GM18909 (cell line): Measurements from ENCODE around the gene CCNG2.

ENCODE experiments used
- ATAC-seq: cut with Tn5 transposase; IDR thresholded peaks from one replicate; pipeline ENCODE4 v1.9.1; 2021; ENCODE audit warnings: mild to moderate bottlenecking; ENCODE audit not compliant: unreplicated experiment, poor library complexity

CCNG2 gene

DNA sequence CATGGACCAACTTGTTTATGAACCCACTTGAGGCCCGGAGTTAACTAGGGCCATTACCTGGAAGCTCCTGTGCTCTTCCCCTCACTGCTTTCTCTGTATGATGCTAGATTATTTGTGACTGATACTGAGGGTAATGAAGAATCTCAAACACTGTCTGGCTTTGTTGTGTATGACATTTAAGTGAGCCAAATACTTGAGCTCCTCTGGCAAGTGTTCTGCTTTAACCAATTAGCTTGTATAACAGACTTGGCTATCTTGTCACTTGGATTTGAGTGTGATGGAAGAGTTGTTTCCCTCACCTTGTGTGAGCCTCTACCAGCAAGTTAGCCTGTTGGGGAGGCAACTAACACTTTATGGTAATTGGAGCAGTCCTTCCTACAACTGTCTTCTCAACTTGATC lies 42.7 kb downstream of the CCNG2 start:
- no peak for ATAC-seq

DNA sequence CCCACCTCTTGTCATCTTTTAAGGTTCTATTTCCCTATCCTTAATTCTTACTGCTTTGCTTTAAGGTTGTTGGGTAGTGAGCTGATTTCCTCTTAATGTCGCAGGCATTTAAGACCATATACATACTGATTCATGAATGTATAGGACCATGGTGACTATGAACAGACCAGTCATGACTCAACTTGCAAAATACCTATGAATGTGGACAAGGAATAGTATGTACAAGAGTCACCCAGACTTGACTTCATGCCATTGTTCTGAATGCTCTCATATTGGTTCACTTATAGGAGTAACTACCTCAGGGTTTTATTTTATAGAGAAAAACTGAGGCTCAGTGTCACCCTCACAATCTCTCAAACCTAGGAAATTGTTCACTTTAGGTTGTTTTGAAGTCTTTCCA lies 44.3 kb downstream of the CCNG2 start:
- ATAC-seq = no peak

DNA sequence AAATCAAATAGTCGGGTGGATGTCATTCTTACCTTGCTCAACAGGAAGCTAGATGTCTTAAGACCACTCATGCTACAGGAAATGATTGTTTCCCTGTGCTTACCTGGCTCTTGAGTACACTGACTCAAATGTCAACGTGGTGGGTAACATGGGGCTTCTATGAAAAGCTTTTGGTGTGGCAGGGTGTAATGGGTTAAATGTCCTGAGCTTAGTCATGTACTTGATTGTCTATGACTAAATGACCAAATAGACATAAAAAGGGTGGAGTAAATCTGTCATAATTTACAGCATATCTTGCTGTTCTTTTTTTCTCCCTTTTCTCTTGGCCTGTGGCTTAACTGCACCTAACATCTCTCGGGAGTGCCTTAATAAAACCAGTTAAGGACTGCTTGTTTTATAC lies 44.9 kb downstream of the CCNG2 start:
- ATAC-seq = no peak

DNA sequence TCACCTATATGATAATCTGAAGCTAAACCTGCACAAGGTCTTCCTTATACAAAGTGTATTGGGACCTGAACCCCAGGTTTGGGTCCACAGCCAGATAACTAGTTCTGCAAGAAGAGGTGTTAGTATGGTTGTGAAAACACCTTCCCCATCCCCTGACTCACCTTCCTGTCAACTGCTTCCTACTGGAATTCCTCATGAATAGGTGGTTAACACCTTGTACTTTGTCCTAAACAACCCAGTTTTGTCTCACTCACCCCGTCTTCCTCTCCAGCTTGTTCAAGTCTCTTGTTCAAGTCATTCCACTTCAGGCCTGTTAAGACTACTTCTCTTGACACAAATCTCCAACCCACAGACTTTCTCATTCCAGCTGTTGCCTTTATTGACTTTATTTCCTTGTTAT lies 45.5 kb downstream of the CCNG2 start:
- ATAC-seq = no peak

DNA sequence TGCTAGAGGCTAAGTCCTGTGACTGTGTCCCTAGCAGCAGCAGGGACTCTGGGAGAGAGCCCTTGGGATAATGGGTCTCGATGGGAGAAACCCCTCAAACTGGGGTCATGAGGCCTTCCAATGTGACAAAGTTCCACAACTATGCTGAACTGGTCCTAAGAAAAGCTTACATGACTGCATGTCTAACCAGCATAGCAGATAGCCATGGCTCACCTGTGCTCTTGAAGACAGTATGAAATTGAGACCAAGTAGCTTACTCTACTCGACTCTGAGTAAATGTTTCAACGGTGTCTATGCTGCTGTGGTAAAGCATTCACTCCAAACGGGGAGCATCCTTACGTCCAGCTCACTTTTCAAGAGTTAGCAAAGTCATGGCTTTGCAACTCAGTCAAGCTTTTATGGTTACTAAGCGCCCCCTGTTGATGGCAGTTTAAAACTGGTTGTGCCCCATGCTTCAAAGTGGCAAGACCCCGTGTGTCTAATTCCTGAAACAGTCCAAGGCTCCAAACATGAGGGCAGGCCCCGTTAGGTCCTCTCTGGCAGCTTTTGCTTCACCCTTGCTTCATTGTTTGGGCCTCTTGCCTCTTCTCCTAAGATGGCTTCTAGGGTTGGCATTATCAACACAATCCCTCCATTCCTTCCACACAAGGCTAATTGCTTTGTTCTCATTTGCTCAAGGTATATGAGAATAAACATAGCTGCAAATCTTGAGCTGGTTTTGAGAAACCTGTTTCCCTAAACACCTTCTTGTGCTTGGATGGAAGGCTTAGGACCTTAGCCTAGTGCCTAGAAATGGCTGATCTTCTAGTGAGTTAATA lies 46.6 kb downstream of the CCNG2 start:
- peak; percentile 81 for ATAC-seq

DNA sequence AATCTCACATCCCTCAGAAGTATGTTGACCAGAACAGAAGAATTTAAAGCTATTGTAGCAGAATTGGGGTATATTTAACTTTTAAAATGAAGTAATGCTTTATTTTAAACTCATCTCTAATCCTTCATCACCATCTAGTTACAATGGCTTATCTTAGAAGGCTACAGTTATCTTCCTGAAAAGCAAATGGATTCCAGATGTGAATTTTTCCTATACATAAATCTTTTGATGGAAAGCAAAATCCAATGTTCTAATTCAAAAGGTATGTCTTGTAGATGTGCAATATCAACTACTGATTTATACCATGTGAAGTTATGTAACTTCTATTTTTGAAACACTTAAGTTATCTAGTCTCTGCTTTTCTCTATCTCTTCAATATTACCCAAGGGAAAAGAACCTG lies 47.6 kb downstream of the CCNG2 start:
- ATAC-seq = no peak

DNA sequence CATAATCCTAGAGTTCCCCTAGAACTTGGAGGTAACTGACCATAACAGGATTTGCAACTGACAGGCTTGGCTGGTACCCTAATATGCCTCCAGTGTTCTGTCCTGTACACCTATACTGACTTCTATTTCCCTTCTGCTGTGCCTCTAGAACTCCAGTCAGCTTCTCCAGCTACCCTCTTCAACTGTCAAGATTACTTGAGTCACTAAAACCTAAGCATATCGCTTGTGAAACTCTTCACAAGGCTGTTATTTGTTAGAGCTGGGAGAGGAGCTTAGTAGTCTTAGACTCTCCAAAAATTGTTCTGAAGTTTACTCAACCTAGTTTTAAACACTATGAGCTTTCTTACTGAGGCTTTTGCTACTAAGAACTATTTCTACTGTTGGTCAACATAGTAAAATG lies 52.0 kb downstream of the CCNG2 start:
- ATAC-seq = no peak

DNA sequence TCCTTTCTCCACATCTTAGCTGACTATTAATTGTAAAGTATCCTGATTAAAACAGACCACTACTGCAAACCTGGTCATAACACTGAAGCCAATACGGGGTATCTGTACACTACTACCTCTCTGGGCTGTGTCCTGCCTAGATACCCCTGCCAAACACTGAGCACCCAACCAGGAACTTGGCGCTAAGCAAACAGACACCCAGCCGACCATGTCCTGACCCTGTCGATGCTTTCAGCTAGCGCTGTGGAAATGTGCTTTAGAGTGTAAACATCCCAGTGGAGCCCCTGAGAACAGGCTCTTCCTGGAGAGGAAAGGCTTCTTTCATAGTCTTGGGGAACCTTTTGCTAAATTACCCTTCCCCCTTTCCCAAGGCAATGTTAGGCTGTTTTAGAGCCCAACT lies 52.9 kb downstream of the CCNG2 start:
- no peak for ATAC-seq

DNA sequence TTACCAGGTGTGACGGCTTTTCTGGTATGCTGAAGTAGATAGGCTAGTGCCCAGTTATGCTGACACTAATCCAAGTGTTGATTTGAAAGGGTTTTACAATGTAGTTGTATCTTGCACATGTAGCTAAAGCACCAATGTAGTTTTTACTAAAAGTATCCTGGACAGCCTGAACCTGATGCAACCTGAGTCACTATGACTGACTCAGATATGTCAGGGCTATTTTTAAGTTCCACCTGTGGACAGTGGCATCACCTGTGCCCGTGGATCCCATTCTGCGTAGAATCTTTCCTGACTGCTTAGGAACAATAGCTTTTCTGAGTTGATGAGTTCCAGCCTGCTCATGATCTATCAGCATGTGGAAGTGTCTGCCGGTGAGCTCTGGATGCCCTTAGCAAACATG lies 58.1 kb downstream of the CCNG2 start:
- no peak for ATAC-seq

DNA sequence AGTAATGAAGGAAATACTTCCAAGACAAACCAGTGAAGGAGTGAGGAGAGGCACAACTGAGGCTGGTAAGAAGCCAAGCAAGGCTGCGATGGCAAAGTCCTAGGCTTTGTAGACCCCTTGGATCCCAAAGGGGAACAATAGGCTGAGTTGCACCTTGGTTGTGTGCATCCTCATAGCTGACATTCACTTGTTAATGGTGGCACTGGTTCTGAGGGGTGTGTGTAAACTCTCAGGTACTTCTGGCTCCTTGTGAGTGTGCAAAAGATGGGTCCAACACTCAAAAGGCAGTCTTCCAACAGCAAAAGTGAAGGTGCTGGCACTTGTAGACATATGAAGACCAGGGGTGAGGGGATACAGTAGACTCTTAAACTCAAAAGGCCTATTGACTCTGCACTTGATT lies 60.5 kb downstream of the CCNG2 start:
- no peak for ATAC-seq

DNA sequence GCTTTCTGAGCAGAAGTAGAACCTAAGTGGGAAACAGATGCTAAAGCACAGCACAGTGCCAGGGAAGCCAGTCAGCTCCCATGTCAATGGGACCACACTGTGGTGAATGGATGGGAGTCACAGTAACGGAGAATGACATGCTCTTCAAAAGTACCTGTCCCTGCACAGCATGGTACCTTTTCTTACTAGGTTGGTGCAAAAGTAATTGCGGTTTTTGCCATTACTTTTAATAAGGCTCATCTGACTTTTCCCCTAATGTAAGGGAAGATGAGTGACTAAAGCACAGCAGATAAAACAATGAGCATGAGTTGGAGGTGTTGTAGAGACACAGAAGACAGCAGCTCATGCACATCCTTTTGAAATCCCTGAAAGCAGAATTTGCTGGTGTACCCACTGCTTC lies 62.3 kb downstream of the CCNG2 start:
- ATAC-seq = no peak
